Measurements from ENCODE around the gene RHOT1. TPM values are rescaled to one million over a fixed set of nuclear protein-coding genes. Genes with fewer than 3 reads are reported as not detected.
A peak's percentile ranks its signal among the peaks of the same experiment; 100 is the strongest.
"Not testable (repeated sequence)": the region's sequence is repeated elsewhere in the genome, so short reads cannot be mapped to it uniquely, and the experiment has no call there.

The RHOT1 gene
- total RNA-seq, 5 donors from 2014 or later (not counting 1 experiment from before 2014, with no cell fraction given): 18.7 to 26.8 (median 24.1) TPM

DNA sequence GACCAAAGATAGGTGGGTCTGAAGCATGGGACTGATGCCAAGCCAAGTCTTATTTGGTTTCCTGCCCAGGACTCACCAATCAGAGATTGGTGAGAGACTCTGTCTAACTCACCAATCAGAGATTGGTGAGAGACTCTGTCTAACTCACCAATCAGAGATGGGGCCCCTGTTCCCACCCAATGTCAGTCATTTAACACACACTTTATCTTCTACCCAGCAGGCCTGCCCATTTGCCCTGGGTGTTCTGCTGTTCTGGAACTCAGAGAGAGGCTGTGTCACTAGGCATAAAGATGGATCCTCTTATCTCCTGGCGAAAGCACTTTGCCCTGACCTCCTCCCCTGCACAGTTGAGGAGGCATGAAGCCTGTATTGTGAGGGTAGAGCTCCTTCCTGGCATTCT lies 5.4 kb upstream of the RHOT1 start:
- no peaks in the 10 kb centered on the region for H3K36me3 Mint-ChIP-seq
- DNase-seq: peak in 4 of 35 experiments; percentile 10 to 31 (median 24)
- no CpG with 5 or more reads among the region's 1 CpG for WGBS (ENCODE audit: insufficient coverage)
- H3K4me1 ChIP-seq (ENCODE audit: control insufficient read depth in 1 of 2, extremely low read depth in 1 of 2, insufficient read depth in 2 of 2, low read length in 2 of 2): peaks cover 5 to 9% of the 10 kb centered on the region in 2 experiments
- no peaks in the 10 kb centered on the region for H3K27me3 ChIP-seq (replicated peaks in 1 of 2; ENCODE audit: control insufficient read depth in 2 of 2, extremely low read depth in 1 of 2, insufficient read depth in 2 of 2, low read length in 1 of 2)
- H3K9me3 Mint-ChIP-seq: no peaks in the 10 kb centered on the region
- no peaks in the 10 kb centered on the region for H3K27me3 Mint-ChIP-seq
- H3K27ac ChIP-seq (ENCODE audit: low read length): no peak overlapping the region
- no peaks in the 10 kb centered on the region for H3K9me3 ChIP-seq
- peak overlapping the region; percentile 11 to 21 for H3K27ac Mint-ChIP-seq
- peak in 3 of 4 experiments; percentile 46 to 65 (median 53) for ATAC-seq (replicated peaks in 1 of 4)
- ChIA-PET CTCF (interaction anchor here (0.7 to 1.4 kb wide), 4 partner anchors 9 to 130 kb away, joined by 3 to 5 read pairs (median 3); partner anchors contain the start of gene LRRC37B (in 1 of the 2)), POLR2A (interaction anchor here in 1 of 2 donors (0.9 kb wide), 1 partner anchor 9 kb away, joined by 3 read pairs; no protein-coding TSS in a partner anchor)
- H3K4me3 ChIP-seq (ENCODE audit: control insufficient read depth in 1 of 2, extremely low read depth in 1 of 2, low read length in 1 of 2): no peak overlapping the region
- H3K4me3 Mint-ChIP-seq: no peak overlapping the region
- no peaks in the 10 kb centered on the region for H3K36me3 ChIP-seq (ENCODE audit: control insufficient read depth in 2 of 2, extremely low read depth in 1 of 2, insufficient read depth in 1 of 2, low read length in 1 of 2)
- peaks cover 18 to 23% (median 19%) of the 10 kb centered on the region in 3 donors for H3K4me1 Mint-ChIP-seq

GRCh38 chr17:32139504-32139903 lies 2.8 kb upstream of the RHOT1 start:
- DNase-seq; H3K36me3 ChIP-seq (ENCODE audit: control insufficient read depth in 2 of 2, extremely low read depth in 1 of 2, insufficient read depth in 1 of 2, low read length in 1 of 2); ATAC-seq (replicated peaks in 1 of 4); H3K27me3 ChIP-seq (replicated peaks in 1 of 2; ENCODE audit: control insufficient read depth in 2 of 2, extremely low read depth in 1 of 2, insufficient read depth in 2 of 2, low read length in 1 of 2); H3K4me3 Mint-ChIP-seq; H3K27me3 Mint-ChIP-seq; H3K27ac Mint-ChIP-seq; H3K9me3 ChIP-seq; H3K36me3 Mint-ChIP-seq; H3K9me3 Mint-ChIP-seq; H3K4me3 ChIP-seq (ENCODE audit: control insufficient read depth in 1 of 2, extremely low read depth in 1 of 2, low read length in 1 of 2); H3K27ac ChIP-seq (ENCODE audit: low read length): not testable (repeated sequence)
- CTCF ChIA-PET: interaction anchor here (0.6 to 5.9 kb wide), 7 partner anchors 9 to 224 kb away, joined by 3 to 44 read pairs (median 3); partner anchors contain the start of gene LRRC37B (in 1 of the 2)
- peaks cover 30 to 38% (median 31%) of the 10 kb centered on the region in 3 donors for H3K4me1 Mint-ChIP-seq
- POLR2A ChIA-PET: interaction anchor here (0.6 kb wide), 2 partner anchors 30 to 230 kb away, joined by 3 to 10 read pairs; no protein-coding TSS in a partner anchor
- WGBS (ENCODE audit: insufficient coverage): no CpG with 5 or more reads among the region's 5 CpGs
- peaks cover 12 to 27% of the 10 kb centered on the region in 2 experiments for H3K4me1 ChIP-seq (ENCODE audit: control insufficient read depth in 1 of 2, extremely low read depth in 1 of 2, insufficient read depth in 2 of 2, low read length in 2 of 2)

- peaks cover 12 to 29% of the 10 kb centered on the region in 2 experiments for H3K4me1 ChIP-seq (ENCODE audit: control insufficient read depth in 1 of 2, extremely low read depth in 1 of 2, insufficient read depth in 2 of 2, low read length in 2 of 2)
- no peaks in the 10 kb centered on the region for H3K27me3 ChIP-seq (replicated peaks in 1 of 2; ENCODE audit: control insufficient read depth in 2 of 2, extremely low read depth in 1 of 2, insufficient read depth in 2 of 2, low read length in 1 of 2)
- H3K4me3 ChIP-seq (ENCODE audit: control insufficient read depth in 1 of 2, extremely low read depth in 1 of 2, low read length in 1 of 2): no peak overlapping the region
- WGBS (ENCODE audit: insufficient coverage): no CpG with 5 or more reads among the region's 3 CpGs
- H3K27me3 Mint-ChIP-seq: no peaks in the 10 kb centered on the region
- no peak for ATAC-seq (replicated peaks in 1 of 4)
- POLR2A ChIA-PET: no interaction called here
- H3K9me3 ChIP-seq: no peaks in the 10 kb centered on the region
- H3K27ac Mint-ChIP-seq: peak overlapping the region; percentile 87 to 90
- H3K4me1 Mint-ChIP-seq: peaks cover 30 to 44% (median 38%) of the 10 kb centered on the region in 3 donors
- no peaks in the 10 kb centered on the region for H3K36me3 ChIP-seq (ENCODE audit: control insufficient read depth in 2 of 2, extremely low read depth in 1 of 2, insufficient read depth in 1 of 2, low read length in 1 of 2)
- H3K36me3 Mint-ChIP-seq: peaks cover 3% of the 10 kb centered on the region
- peak in 1 of 35 experiments; percentile 14 for DNase-seq
- no peaks in the 10 kb centered on the region for H3K9me3 Mint-ChIP-seq
- H3K4me3 Mint-ChIP-seq: peak overlapping the region; percentile 75 to 99 (median 95)
- CTCF ChIA-PET: interaction anchor here in 1 of 2 donors (0.7 to 5.9 kb wide), 4 partner anchors 12 to 147 kb away, joined by 3 to 44 read pairs (median 4); no protein-coding TSS in a partner anchor
- H3K27ac ChIP-seq (ENCODE audit: low read length): no peak overlapping the region
These were observed 1.0 kb upstream of the RHOT1 start for GRCh38 chr17:32141258-32141657.

DNA sequence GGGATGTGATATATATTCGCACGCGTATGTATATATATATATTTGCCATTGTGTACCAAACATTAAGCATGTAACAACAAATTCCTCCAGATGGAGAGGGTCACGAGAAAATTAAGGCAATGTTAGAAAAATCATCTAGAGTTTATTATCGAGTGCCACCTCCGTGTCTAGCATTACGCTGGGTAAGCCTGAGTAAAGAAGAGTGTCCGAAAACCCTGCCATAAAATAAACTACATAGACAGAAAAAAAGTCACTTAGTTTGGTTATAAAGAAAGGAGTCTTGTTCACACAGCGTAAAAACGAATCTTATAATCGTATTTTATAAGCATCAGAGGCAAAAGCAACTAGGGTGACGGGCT lies 644 bp upstream of the RHOT1 start:
- H3K27ac ChIP-seq (ENCODE audit: low read length): peak overlapping the region; percentile 58
- WGBS (ENCODE audit: insufficient coverage): 14% methylated on average over 2 of the region's 12 CpGs
- Mint-ChIP-seq H3K9me3 (no peaks in the 10 kb centered on the region), H3K4me3 (peak overlapping the region; percentile 75 to 99 (median 95)), H3K36me3 (peaks cover 3% of the 10 kb centered on the region), H3K4me1 (peaks cover 28 to 41% (median 34%) of the 10 kb centered on the region in 3 donors), H3K27ac (peak overlapping the region; percentile 87 to 90), H3K27me3 (no peaks in the 10 kb centered on the region)
- CTCF ChIA-PET: interaction anchor here (0.5 to 5.9 kb wide), 4 partner anchors 14 to 174 kb away, joined by 3 to 44 read pairs (median 4); no protein-coding TSS in a partner anchor
- H3K4me3 ChIP-seq (ENCODE audit: control insufficient read depth in 1 of 2, extremely low read depth in 1 of 2, low read length in 1 of 2): peak overlapping the region; percentile 68 to 83
- POLR2A ChIA-PET: no interaction called here
- DNase-seq (no peak), ATAC-seq (replicated peaks in 1 of 4) (no peak)
- H3K4me1 ChIP-seq (ENCODE audit: control insufficient read depth in 1 of 2, extremely low read depth in 1 of 2, insufficient read depth in 2 of 2, low read length in 2 of 2): peaks cover 12 to 29% of the 10 kb centered on the region in 2 experiments
- H3K9me3 ChIP-seq: no peaks in the 10 kb centered on the region
- H3K36me3 ChIP-seq (ENCODE audit: control insufficient read depth in 2 of 2, extremely low read depth in 1 of 2, insufficient read depth in 1 of 2, low read length in 1 of 2): no peaks in the 10 kb centered on the region
- no peaks in the 10 kb centered on the region for H3K27me3 ChIP-seq (replicated peaks in 1 of 2; ENCODE audit: control insufficient read depth in 2 of 2, extremely low read depth in 1 of 2, insufficient read depth in 2 of 2, low read length in 1 of 2)

- DNase-seq: peak in 6 of 35 experiments; percentile 9 to 29 (median 15)
- Mint-ChIP-seq H3K9me3 (no peaks in the 10 kb centered on the region), H3K36me3 (peaks cover 3% of the 10 kb centered on the region), H3K27ac (peak overlapping the region; percentile 53 to 77), H3K4me3 (peak overlapping the region; percentile 93 to 99 (median 95)), H3K27me3 (no peaks in the 10 kb centered on the region), H3K4me1 (peaks cover 25 to 38% (median 37%) of the 10 kb centered on the region in 3 donors)
- H3K36me3 ChIP-seq (ENCODE audit: control insufficient read depth in 2 of 2, extremely low read depth in 1 of 2, insufficient read depth in 1 of 2, low read length in 1 of 2): no peaks in the 10 kb centered on the region
- H3K27ac ChIP-seq (ENCODE audit: low read length): no peak overlapping the region
- H3K27me3 ChIP-seq (replicated peaks in 1 of 2; ENCODE audit: control insufficient read depth in 2 of 2, extremely low read depth in 1 of 2, insufficient read depth in 2 of 2, low read length in 1 of 2): no peaks in the 10 kb centered on the region
- 0% methylated on average over 13 of the region's 23 CpGs for WGBS (ENCODE audit: insufficient coverage)
- H3K4me3 ChIP-seq (ENCODE audit: control insufficient read depth in 1 of 2, extremely low read depth in 1 of 2, low read length in 1 of 2): peak overlapping the region; percentile 64 to 95
- H3K9me3 ChIP-seq: no peaks in the 10 kb centered on the region
- ATAC-seq (replicated peaks in 1 of 4): peak in 1 of 4 experiments; percentile 18
- ChIA-PET CTCF (interaction anchor here in 1 of 2 donors (5.9 kb wide), 1 partner anchor 16 kb away, joined by 44 read pairs; no protein-coding TSS in a partner anchor), POLR2A (no interaction called here)
- peaks cover 12 to 31% of the 10 kb centered on the region in 2 experiments for H3K4me1 ChIP-seq (ENCODE audit: control insufficient read depth in 1 of 2, extremely low read depth in 1 of 2, insufficient read depth in 2 of 2, low read length in 2 of 2)
These were observed 690 bp downstream of the RHOT1 start for GRCh38 chr17:32142857-32143526.

DNA sequence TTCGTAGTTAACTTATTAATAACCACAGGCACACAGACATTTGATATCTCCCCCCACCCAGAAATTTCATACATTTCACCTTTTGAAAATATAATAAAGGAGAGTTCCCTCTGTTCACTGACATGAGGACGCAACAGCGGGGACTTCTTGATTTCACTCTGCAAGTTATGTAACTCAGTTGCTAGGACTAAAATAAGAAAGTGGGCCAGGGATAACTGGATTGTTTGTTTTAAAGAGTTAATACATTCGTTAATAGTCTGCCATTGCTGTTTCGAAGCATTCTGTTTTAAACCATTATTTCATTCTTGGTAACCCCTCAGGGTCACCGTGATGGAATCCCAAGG lies 1.2 kb downstream of the RHOT1 start:
- Histone ChIP-seq H3K4me1 (ENCODE audit: control insufficient read depth in 1 of 2, extremely low read depth in 1 of 2, insufficient read depth in 2 of 2, low read length in 2 of 2) (peaks cover 13 to 30% of the 10 kb centered on the region in 2 experiments), H3K9me3 (no peaks in the 10 kb centered on the region), H3K27ac (ENCODE audit: low read length) (no peak overlapping the region), H3K36me3 (ENCODE audit: control insufficient read depth in 2 of 2, extremely low read depth in 1 of 2, insufficient read depth in 1 of 2, low read length in 1 of 2) (no peaks in the 10 kb centered on the region), H3K27me3 (replicated peaks in 1 of 2; ENCODE audit: control insufficient read depth in 2 of 2, extremely low read depth in 1 of 2, insufficient read depth in 2 of 2, low read length in 1 of 2) (no peaks in the 10 kb centered on the region), H3K4me3 (ENCODE audit: control insufficient read depth in 1 of 2, extremely low read depth in 1 of 2, low read length in 1 of 2) (peak overlapping the region; percentile 64 to 95)
- no CpG with 5 or more reads among the region's 6 CpGs for WGBS (ENCODE audit: insufficient coverage)
- ChIA-PET POLR2A (no interaction called here), CTCF (no interaction called here)
- DNase-seq: no peak
- no peaks in the 10 kb centered on the region for H3K9me3 Mint-ChIP-seq
- peaks cover 30 to 41% (median 41%) of the 10 kb centered on the region in 3 donors for H3K4me1 Mint-ChIP-seq
- no peak for ATAC-seq (replicated peaks in 1 of 4)
- H3K36me3 Mint-ChIP-seq: peaks cover 3% of the 10 kb centered on the region
- H3K27ac Mint-ChIP-seq: no peak overlapping the region
- H3K4me3 Mint-ChIP-seq: peak overlapping the region; percentile 93 to 99 (median 95)
- no peaks in the 10 kb centered on the region for H3K27me3 Mint-ChIP-seq
